Activated T-cell treated with anti-CD3 and anti-CD28 coated beads for 24 hours (primary cell): ENCODE results near the gene TNFRSF1B.

Experiments
- DNase-seq: peaks from one replicate; pipeline ENCODE4 v3.0.0-alpha.2; 2020; ENCODE audit warnings: low read depth

The TNFRSF1B gene

GRCh38 chr1:12166834-12167492 is at the start of gene TNFRSF1B:
TNFRSF1B (plus strand) TSS chr1:12166991; CDS start chr1:12167092, 101 bp downstream.
- peak; percentile 59 for DNase-seq

GRCh38 chr1:12121212-12122003 is 45.4 kb upstream of the TNFRSF1B start:
- no peak for DNase-seq

GRCh38 chr1:12123172-12123571 is 43.6 kb upstream of the TNFRSF1B start:
- DNase-seq, result no peak

GRCh38 chr1:12124693-12125421 is 41.9 kb upstream of the TNFRSF1B start:
- peak; percentile 71 for DNase-seq

- no peak for DNase-seq
Observed at GRCh38 chr1:12125422-12126355, 41.1 kb upstream of the TNFRSF1B start.

- DNase-seq, result no peak
Observed at GRCh38 chr1:12126781-12127180, 40.0 kb upstream of the TNFRSF1B start.

- peak; percentile 20 for DNase-seq
Observed at GRCh38 chr1:12127206-12127810, 39.5 kb upstream of the TNFRSF1B start.

- no peak for DNase-seq
Observed at GRCh38 chr1:12128120-12128519, 38.7 kb upstream of the TNFRSF1B start.

- no peak for DNase-seq
Observed at GRCh38 chr1:12129624-12130023, 37.2 kb upstream of the TNFRSF1B start.

GRCh38 chr1:12130466-12131130 is 36.2 kb upstream of the TNFRSF1B start:
- DNase-seq, result no peak

GRCh38 chr1:12132078-12132477 is 34.7 kb upstream of the TNFRSF1B start:
- DNase-seq, result no peak

GRCh38 chr1:12134716-12135115 is 32.1 kb upstream of the TNFRSF1B start:
- no peak for DNase-seq

- DNase-seq, result no peak
Observed at GRCh38 chr1:12135612-12136011, 31.2 kb upstream of the TNFRSF1B start.

GRCh38 chr1:12136916-12137610 is 29.7 kb upstream of the TNFRSF1B start:
- no peak for DNase-seq

GRCh38 chr1:12138196-12139168 is 28.3 kb upstream of the TNFRSF1B start:
- no peak for DNase-seq

- DNase-seq, result no peak
Observed at GRCh38 chr1:12140016-12140415, 26.8 kb upstream of the TNFRSF1B start.

GRCh38 chr1:12140515-12141162 is 26.2 kb upstream of the TNFRSF1B start:
- no peak for DNase-seq

- no peak for DNase-seq
Observed at GRCh38 chr1:12141163-12141850, 25.5 kb upstream of the TNFRSF1B start.
